PFSK-1 (cell line): ENCODE measurements around the gene ZNF70.

Source experiments
- FOXP2 ChIP-seq: optimal IDR thresholded peaks from 2 replicates; pipeline ENCODE3; 2011; ENCODE audit warnings: borderline replicate concordance, control low read depth, inconsistent platforms; ENCODE audit not compliant: insufficient read depth; ENCODE audit errors: extremely low read length, extremely low read depth
- POLR2AphosphoS5 ChIP-seq: IDR thresholded peaks from 2 replicates; pipeline ENCODE4 v1.6.1; 2012; ENCODE audit warnings: low read depth, mild to moderate bottlenecking, control low read depth, low read length, moderate library complexity
- SIN3A ChIP-seq: IDR thresholded peaks from 2 replicates; pipeline ENCODE4 v1.6.1; 2012; ENCODE audit warnings: mild to moderate bottlenecking, low read length, moderate library complexity, borderline replicate concordance; ENCODE audit not compliant: insufficient read depth
- TAF1 ChIP-seq: IDR thresholded peaks from 2 replicates; pipeline ENCODE4 v1.6.1; 2012; ENCODE audit warnings: low read length, control low read depth, borderline replicate concordance; ENCODE audit not compliant: insufficient read depth
- TF ChIP-seq, protein P1 (sequence below), 2 experiments: IDR thresholded peaks; 2 replicates each; pipeline versions ENCODE4 v1.6.1 to v1.8.0; 2011 to 2012; ENCODE audit warnings: low read depth in 2 of 2, low read length in 2 of 2, control low read depth in 1 of 2, inconsistent platforms in 1 of 2, mild to moderate bottlenecking in 1 of 2, moderate library complexity in 1 of 2; ENCODE audit not compliant: insufficient read depth in 1 of 2

DNA sequence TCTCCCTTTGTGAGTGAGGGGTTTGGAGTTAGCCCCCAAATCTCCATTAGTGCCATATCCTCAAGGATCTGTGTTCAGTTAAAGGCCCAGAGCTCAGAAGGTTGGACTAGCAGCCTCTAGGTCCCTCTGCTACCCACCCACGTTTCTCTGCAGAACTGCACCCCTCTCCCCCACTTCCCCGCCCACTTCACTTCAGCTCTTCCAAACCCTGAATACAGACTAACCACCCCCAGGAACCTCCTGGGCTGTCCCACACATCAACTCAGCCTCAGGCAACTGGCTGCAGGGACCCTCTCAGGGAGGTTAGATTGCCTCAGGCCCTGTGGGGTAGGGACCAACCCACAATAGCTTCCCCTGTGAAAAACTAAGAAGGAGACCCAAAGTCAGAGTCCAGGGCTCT is 2.5 kb upstream of the ZNF70 start:
- TF ChIP-seq, protein P1, sequence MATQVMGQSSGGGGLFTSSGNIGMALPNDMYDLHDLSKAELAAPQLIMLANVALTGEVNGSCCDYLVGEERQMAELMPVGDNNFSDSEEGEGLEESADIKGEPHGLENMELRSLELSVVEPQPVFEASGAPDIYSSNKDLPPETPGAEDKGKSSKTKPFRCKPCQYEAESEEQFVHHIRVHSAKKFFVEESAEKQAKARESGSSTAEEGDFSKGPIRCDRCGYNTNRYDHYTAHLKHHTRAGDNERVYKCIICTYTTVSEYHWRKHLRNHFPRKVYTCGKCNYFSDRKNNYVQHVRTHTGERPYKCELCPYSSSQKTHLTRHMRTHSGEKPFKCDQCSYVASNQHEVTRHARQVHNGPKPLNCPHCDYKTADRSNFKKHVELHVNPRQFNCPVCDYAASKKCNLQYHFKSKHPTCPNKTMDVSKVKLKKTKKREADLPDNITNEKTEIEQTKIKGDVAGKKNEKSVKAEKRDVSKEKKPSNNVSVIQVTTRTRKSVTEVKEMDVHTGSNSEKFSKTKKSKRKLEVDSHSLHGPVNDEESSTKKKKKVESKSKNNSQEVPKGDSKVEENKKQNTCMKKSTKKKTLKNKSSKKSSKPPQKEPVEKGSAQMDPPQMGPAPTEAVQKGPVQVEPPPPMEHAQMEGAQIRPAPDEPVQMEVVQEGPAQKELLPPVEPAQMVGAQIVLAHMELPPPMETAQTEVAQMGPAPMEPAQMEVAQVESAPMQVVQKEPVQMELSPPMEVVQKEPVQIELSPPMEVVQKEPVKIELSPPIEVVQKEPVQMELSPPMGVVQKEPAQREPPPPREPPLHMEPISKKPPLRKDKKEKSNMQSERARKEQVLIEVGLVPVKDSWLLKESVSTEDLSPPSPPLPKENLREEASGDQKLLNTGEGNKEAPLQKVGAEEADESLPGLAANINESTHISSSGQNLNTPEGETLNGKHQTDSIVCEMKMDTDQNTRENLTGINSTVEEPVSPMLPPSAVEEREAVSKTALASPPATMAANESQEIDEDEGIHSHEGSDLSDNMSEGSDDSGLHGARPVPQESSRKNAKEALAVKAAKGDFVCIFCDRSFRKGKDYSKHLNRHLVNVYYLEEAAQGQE (IDR thresholded peaks at IDR 0.05; ENCODE audit: insufficient read depth in 1 of 2, low read depth in 2 of 2, low read length in 2 of 2) = no peak
- TF ChIP-seq TAF1 (no peak), SIN3A (no peak), POLR2AphosphoS5 (no peak), FOXP2 (no peak)
